ENCODE measurements around the gene ADNP.

ADNP gene

GRCh38 chr20:50932016-50932485, 814 bp upstream of the ADNP start:
- DNase-seq: no peak

DNA sequence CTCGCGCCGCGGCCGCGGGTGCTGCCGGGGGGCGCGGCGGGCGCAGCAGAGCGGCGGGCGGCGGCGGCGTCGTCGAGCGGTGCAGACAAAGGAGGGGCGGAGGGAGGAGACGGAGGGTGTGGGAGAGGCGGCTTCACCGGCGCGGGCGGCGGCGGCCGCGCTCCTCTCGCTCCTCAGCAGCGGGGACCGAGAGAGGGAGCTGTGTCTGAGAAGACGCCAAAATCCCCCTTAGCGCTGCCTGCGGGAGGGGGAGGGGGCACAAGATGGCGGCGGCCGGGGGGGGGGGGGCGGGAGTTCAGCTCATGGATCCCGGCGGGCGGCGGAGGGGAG, 296 bp downstream of the ADNP start:
- no peak for DNase-seq

GRCh38 chr20:50930139-50930975, 880 bp downstream of the ADNP start:
- peak; percentile 17 for DNase-seq

- peak; percentile 84 for DNase-seq
These were observed 1.7 kb downstream of the ADNP start for GRCh38 chr20:50929299-50930138.

DNA sequence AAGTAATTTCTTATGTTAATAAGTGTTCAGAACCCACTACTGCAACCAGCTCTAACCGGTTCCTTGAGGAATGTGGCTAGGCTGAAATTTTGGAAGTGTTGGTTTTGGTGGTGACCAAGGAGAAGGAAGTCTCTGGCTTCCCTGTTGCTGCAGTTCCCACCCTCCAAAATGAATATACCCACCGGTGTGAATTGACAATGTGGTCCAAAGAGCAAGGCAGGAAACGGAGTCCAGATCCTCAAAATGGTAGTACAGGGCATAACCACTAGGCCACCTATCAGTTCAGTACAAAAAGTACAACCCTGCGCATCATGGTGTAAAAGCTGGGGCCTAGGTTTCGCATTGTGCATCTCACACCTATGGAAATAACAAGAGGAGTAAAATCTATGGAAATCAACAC, 2.8 kb downstream of the ADNP start:
- DNase-seq: no peak

GRCh38 chr20:50926530-50926929, 4.7 kb downstream of the ADNP start:
- DNase-seq: no peak

DNA sequence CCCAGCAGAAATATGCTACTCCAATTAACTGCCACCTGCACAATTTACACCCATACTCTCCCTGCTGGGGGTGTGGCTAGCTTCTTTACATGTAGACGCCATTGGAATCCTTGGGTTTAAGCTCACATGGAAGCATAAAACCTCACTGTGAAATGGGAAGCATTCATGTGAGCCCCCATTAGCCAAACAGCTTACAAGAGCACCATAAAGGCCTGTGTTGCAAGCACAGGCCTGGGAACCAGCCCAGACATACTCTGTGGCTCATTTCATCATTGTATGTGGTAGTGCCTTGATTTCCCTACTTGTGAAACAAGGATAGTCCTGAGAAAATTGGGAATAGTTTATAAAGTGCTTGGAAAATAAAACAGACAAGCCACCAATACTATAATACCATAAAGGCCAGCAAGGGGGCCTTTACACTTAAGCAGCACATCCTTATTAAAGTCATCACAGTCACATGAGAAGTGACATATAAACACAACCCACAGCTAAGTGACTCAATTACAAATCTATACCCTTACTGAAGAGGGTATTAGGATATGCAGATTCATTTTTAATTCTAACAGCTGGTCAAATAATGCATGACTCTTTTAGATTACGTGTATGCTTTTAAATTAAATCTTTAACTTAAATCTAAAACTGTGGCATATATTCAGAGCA, 6.8 kb downstream of the ADNP start:
- DNase-seq: no peak

GRCh38 chr20:50921803-50922501, 9.3 kb downstream of the ADNP start:
- no peak for DNase-seq

DNA sequence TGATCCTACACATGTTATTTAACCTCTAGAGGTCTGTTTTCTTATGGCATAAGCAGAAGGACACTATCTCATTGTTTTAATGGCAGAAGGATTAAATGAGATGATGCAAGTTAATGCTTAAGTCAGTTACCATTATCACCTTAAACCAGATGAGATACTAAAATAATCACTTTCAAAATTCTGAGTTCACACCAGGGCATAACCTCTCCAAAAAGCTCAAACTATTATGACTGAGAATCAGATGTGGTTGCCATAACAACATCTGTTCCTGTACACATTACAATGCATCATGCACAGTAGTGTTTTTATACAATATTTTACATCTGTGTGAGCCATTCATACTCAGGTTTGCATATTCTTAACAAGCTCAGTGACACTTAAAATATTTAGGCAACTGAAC, 10.2 kb downstream of the ADNP start:
- no peak for DNase-seq

DNA sequence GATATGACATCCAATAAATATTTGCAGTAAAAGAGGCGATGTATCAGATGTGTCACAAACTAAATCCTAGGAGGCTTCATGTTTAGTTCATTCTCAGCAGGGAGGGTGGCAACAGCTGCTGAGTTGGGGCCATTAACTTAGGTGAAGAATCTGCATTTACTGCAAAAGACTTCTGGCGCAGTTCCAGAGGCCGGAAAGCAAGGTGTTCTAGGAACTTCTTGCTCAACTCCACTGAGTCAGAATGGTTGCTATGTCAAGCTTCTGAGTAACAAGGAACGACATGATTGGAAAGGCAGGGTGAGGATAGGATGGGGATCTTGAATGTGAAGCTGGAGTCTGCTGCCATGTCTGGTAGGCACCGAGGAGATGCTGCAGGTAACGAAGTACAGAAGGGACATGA, 11.7 kb downstream of the ADNP start:
- no peak for DNase-seq

DNA sequence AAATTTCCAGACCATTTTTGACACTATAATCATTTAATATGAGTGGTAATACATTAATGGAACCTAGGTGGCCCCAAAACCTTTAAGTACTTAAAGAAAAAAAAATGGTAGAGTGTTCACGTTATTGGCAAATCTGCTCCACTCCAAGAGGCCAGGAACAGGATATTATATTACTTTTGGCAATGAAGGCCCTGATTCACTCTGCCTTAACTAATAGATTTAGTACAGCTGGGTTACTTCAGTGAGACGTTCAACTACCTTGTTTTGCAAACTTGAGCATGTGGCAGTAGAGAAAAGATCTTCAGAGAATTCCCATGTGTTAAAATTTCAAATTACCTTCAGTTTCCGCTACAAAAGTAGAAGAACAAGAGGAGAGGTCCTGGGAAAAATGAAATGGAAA, 12.8 kb downstream of the ADNP start:
- no peak for DNase-seq

DNA sequence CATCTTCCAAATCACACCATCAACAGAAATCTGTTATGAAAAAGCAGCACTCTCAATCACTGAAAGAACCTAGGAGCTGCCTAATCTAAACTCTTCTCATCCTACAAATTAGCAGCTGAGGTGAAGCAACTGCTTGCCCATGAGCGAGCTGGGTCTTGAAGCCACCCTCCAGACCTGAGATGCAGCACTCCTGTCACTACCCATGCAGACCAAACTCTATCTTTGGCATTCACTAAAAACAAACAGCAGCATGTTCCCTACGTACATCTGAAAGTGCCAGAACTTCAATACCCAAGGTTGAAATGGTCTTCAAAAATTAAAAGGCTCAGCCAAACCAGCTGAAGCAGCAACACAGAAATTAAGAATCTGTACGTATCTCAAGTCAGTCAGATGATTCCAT, 14.3 kb downstream of the ADNP start:
- no peak for DNase-seq

DNA sequence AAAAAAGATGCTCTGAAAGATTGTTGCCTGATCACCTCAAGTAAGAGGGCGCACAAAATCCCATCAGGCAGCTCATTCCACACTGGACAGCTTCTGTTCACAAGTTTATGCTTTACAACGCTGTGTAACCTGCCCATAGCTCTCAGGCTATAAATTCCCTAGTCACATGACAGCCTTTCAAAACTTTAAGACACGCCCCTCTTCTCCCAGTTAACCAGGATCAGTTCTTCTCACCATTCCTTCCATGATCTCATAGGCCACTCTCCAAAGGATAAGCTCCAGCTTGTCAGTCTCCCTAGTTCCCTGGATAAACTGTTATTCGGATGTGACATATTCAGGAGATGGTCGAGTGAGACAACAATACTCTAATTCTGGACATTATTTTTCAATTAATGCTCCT, 15.0 kb downstream of the ADNP start:
- no peak for DNase-seq

GRCh38 chr20:50915424-50915823, 15.8 kb downstream of the ADNP start:
- no peak for DNase-seq

DNA sequence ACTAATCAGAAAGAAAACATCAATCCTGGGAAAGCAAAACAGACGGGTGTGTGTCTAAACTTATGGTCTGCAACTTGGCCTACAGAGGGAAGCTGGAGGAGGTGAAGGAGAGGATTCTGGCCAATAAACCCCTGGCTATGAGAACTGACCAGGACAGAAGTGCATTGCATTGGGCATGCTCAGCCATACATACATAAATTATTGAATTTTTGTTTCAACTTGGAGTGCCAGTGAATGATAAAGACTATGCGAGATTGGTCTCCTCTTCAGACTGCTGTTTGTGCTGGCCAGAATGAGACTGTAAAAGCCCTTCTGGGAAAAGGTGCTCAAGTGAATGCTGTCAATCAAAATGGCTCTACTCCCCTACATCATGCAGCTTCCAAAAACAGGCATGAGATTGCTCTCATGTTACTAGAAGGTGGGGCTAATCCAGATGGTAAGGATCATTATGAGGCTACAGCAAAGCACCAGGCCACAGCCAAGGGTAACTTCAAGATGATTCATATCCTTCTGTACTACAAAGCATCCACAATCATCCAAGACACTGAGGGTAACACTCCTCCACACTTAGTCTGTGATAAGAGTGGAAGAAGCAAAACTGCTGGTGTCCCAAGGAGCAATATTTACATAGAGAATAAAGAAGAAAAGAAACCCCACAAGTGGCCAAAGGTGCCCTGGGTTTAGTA, 17.4 kb downstream of the ADNP start:
- no peak for DNase-seq

GRCh38 chr20:50911716-50912115, 19.5 kb downstream of the ADNP start:
- DNase-seq: no peak

DNA sequence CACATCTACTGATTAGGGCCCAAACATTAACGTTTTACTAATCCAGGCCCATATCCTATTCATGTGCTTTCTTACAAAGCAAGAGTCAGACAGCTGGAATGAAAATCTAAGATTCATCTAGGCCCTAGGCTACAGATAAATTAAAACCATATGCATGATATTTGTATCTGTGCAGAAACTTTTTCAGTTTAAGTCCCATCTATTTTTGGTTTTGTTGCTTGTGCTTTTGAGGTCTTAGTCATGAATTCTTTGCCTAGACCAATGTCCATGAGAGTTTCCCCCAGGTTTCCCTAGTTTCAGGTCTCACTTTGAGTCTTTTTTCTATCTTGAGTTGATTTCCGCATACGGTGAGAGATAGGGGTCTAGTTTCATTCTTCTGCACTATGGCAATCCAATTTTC, 20.2 kb downstream of the ADNP start:
- no peak for DNase-seq

- no peak for DNase-seq
These were observed 21.8 kb downstream of the ADNP start for GRCh38 chr20:50909413-50909812.

GRCh38 chr20:50904067-50904570, 27.1 kb downstream of the ADNP start:
- no peak for DNase-seq

GRCh38 chr20:50903353-50904051, 27.7 kb downstream of the ADNP start:
- no peak for DNase-seq

DNA sequence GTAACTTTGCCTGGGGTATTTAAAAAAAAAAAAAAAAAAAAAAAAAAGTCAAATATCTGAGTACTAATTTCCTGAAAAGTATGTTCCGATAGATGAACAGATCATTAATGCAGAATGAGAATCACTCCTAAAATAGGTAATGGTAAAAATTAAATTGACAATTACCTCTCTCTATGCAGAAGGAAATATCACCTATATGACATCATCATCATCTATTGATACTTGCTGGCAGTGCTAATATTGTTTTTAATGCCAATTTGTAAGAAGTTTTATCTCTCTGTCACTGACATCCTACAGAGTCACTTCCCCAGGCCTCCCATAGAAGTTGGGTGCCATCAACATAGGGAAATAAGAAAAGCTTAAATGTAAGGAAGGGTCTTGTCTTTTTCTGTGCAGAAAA, 29.9 kb downstream of the ADNP start:
- no peak for DNase-seq

DNA sequence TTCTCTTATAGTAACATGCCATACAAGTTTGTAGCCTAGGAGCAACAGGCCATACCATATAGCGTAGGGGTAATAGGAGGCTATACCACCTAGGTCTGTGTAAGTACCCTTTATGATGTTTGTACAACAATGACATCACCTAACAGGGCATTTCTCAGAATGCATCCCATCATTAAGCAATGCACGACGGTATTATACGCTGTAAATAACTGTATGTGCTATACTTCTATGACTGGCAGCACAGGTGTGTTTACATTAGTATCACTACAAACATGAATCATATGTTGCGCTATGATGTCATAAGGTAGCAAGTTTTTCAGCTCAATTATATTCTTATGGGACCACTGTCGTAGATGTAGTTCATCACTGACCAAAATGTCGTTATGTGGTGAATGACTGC, 31.0 kb downstream of the ADNP start:
- no peak for DNase-seq

Measured in activated effector memory CD4-positive, alpha-beta T cell treated with Interleukin-2 at 50 U/mL for 16 hours (primary cell).